ENCODE data around the gene BPIFB6. TPM values are rescaled to one million over a fixed set of nuclear protein-coding genes. Genes with fewer than 3 reads are reported as not detected.
A peak's percentile ranks its signal among the peaks of the same experiment; 100 is the strongest.

The BPIFB6 gene
- total RNA-seq, 1 experiment from 2014 or later = not detected

DNA sequence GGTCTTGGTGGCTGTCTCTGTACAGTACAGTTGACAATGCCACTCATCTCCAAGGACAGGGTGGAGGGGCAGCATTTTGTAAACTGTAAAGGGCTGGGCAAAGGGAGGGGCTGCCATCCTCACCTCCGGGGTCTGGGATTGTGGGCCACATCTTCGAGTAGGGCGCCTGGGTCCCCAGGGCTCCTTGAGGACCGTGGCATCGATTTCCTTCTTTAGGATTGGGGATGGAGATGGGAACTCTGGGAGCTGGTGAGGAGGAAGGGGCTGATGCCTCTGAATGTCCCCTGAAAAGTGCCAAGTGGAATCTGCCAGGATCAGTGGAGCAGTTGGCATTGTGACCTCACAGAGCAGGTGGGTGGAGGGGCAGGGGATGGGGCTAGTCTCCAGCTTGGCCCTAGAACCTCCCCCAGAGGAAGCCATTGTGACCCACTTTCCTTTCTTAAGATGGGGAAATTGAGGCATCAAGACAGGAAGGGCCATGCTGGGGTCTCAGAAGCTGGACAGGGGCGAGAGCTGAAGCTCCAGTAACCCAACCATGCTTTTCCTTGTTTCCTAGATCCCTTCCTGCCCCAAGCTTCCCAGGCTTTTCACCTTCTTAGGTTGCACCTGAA is 27.2 kb upstream of the BPIFB6 start, which contains the start of gene SUN5:
Gene SUN5 (minus strand): TSS at position 293 of the 611 bp plus-strand sequence. CDS start 93 bp downstream, at position 200.
- ATAC-seq (no peak), DNase-seq (ENCODE audit: low spot score) (no peak)
- Mint-ChIP-seq H3K27me3 (ENCODE audit: low read depth) (no peaks in the 10 kb centered on the region), H3K9me3 (peaks cover 6% of the 10 kb centered on the region), H3K27ac (no peak within 1 kb of the TSS), H3K36me3 (no peaks in the 10 kb centered on the region; the same call in 1 of the 2 replicates), H3K4me3 (no peak within 1 kb of the TSS), H3K4me1 (no peaks in the 10 kb centered on the region)
- TF ChIP-seq, protein P1, sequence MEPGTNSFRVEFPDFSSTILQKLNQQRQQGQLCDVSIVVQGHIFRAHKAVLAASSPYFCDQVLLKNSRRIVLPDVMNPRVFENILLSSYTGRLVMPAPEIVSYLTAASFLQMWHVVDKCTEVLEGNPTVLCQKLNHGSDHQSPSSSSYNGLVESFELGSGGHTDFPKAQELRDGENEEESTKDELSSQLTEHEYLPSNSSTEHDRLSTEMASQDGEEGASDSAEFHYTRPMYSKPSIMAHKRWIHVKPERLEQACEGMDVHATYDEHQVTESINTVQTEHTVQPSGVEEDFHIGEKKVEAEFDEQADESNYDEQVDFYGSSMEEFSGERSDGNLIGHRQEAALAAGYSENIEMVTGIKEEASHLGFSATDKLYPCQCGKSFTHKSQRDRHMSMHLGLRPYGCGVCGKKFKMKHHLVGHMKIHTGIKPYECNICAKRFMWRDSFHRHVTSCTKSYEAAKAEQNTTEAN (CRISPR knock-in tag; IDR thresholded peaks at IDR 0.05) = no peak
- TF ChIP-seq, protein P2, sequence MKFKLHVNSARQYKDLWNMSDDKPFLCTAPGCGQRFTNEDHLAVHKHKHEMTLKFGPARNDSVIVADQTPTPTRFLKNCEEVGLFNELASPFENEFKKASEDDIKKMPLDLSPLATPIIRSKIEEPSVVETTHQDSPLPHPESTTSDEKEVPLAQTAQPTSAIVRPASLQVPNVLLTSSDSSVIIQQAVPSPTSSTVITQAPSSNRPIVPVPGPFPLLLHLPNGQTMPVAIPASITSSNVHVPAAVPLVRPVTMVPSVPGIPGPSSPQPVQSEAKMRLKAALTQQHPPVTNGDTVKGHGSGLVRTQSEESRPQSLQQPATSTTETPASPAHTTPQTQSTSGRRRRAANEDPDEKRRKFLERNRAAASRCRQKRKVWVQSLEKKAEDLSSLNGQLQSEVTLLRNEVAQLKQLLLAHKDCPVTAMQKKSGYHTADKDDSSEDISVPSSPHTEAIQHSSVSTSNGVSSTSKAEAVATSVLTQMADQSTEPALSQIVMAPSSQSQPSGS (CRISPR knock-in tag; IDR thresholded peaks at IDR 0.05; ENCODE audit: borderline replicate concordance, low read depth) = no peak
- TF ChIP-seq ZNF263 (CRISPR knock-in tag; IDR thresholded peaks at IDR 0.05; ENCODE audit: low read depth) (no peak), SP1 (CRISPR knock-in tag; conservative IDR thresholded peaks at IDR 0.05) (no peak)
- TF ChIP-seq, protein P3, sequence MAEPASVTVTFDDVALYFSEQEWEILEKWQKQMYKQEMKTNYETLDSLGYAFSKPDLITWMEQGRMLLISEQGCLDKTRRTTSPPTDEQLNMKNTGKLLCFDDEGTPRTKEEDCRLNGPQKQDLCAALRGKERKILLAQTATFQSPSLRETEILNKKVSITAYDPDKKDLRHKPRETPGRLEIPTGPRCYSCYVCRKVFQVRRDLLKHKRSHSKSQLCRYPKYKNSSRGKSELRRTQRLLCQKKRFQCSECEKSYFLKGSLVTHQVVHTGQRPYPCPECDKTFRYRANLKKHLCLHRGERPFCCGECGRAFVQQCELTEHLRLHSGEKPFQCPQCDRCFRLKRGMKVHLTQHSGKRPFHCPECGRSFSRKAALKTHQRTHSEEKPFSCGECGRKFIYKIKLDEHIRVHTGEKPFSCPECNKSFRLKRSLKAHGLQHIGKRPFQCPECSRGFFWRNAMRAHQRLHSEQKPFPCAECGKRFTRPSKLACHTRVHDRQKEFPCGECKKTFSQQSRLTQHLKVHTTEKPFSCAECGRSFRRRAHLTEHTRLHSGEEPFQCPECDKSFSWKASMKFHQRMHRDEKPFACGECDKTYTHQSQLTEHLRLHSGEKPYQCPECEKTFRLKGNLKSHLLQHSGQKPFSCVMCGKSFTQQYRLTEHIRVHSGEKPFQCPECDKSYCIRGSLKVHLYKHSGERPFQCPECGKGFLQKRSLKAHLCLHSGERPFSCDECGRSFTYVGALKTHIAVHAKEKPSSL (CRISPR knock-in tag; conservative IDR thresholded peaks at IDR 0.05) = no peak
- TF ChIP-seq, protein P4, sequence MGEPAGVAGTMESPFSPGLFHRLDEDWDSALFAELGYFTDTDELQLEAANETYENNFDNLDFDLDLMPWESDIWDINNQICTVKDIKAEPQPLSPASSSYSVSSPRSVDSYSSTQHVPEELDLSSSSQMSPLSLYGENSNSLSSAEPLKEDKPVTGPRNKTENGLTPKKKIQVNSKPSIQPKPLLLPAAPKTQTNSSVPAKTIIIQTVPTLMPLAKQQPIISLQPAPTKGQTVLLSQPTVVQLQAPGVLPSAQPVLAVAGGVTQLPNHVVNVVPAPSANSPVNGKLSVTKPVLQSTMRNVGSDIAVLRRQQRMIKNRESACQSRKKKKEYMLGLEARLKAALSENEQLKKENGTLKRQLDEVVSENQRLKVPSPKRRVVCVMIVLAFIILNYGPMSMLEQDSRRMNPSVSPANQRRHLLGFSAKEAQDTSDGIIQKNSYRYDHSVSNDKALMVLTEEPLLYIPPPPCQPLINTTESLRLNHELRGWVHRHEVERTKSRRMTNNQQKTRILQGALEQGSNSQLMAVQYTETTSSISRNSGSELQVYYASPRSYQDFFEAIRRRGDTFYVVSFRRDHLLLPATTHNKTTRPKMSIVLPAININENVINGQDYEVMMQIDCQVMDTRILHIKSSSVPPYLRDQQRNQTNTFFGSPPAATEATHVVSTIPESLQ (CRISPR knock-in tag; IDR thresholded peaks at IDR 0.05) = no peak
- TF ChIP-seq, protein P5, sequence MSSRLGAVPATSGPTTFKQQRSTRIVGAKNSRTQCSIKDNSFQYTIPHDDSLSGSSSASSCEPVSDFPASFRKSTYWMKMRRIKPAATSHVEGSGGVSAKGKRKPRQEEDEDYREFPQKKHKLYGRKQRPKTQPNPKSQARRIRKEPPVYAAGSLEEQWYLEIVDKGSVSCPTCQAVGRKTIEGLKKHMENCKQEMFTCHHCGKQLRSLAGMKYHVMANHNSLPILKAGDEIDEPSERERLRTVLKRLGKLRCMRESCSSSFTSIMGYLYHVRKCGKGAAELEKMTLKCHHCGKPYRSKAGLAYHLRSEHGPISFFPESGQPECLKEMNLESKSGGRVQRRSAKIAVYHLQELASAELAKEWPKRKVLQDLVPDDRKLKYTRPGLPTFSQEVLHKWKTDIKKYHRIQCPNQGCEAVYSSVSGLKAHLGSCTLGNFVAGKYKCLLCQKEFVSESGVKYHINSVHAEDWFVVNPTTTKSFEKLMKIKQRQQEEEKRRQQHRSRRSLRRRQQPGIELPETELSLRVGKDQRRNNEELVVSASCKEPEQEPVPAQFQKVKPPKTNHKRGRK (CRISPR knock-in tag; IDR thresholded peaks at IDR 0.05; ENCODE audit: borderline replicate concordance) = no peak
- ChIA-PET CTCF (interaction anchor here (0.6 to 3.5 kb wide), 27 partner anchors 9 to 465 kb away, joined by 3 to 51 read pairs (median 4); partner anchors contain the start of gene BPIFB6), POLR2A (no interaction called here)

DNA sequence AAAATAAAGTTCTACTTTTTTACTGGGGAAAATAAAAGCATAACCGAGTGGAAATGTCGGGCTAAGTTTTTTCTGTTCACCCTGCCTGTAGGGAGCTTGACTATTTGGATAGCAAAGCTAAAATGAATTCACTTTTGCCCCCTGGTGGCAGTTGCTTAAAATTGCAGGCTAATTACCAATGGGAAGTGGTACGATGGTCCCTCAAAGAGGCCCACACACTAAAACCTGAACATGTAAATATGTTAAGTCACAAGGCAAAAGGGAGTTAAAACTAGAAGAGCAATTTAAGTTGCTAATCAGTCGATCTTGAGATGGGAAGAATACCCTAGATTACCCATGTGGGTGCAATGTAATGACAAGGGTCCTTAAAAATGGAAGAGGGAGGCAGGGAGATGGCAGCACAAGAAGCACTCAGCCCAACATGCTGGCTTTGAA is 26.3 kb upstream of the BPIFB6 start:
- no peak overlapping the region for H3K4me3 Mint-ChIP-seq
- H3K27ac Mint-ChIP-seq = no peak overlapping the region
- no peaks in the 10 kb centered on the region for H3K27me3 Mint-ChIP-seq (ENCODE audit: low read depth)
- ChIA-PET POLR2A (no interaction called here), CTCF (interaction anchor here (0.6 to 3.5 kb wide), 28 partner anchors 10 to 466 kb away, joined by 3 to 51 read pairs (median 4); partner anchors contain the start of gene BPIFB6)
- ATAC-seq (peak; percentile 61), DNase-seq (ENCODE audit: low spot score) (no peak)
- peaks cover 6% of the 10 kb centered on the region for H3K9me3 Mint-ChIP-seq
- H3K4me1 Mint-ChIP-seq = peaks cover 6% of the 10 kb centered on the region; the same call in 1 of the 2 replicates
- H3K36me3 Mint-ChIP-seq = no peaks in the 10 kb centered on the region; the same call in 1 of the 2 replicates
- TF ChIP-seq, protein P6, sequence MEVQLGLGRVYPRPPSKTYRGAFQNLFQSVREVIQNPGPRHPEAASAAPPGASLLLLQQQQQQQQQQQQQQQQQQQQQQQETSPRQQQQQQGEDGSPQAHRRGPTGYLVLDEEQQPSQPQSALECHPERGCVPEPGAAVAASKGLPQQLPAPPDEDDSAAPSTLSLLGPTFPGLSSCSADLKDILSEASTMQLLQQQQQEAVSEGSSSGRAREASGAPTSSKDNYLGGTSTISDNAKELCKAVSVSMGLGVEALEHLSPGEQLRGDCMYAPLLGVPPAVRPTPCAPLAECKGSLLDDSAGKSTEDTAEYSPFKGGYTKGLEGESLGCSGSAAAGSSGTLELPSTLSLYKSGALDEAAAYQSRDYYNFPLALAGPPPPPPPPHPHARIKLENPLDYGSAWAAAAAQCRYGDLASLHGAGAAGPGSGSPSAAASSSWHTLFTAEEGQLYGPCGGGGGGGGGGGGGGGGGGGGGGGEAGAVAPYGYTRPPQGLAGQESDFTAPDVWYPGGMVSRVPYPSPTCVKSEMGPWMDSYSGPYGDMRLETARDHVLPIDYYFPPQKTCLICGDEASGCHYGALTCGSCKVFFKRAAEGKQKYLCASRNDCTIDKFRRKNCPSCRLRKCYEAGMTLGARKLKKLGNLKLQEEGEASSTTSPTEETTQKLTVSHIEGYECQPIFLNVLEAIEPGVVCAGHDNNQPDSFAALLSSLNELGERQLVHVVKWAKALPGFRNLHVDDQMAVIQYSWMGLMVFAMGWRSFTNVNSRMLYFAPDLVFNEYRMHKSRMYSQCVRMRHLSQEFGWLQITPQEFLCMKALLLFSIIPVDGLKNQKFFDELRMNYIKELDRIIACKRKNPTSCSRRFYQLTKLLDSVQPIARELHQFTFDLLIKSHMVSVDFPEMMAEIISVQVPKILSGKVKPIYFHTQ (CRISPR knock-in tag; IDR thresholded peaks at IDR 0.05) = no peak
- TF ChIP-seq HMGA2 (CRISPR knock-in tag; IDR thresholded peaks at IDR 0.05) (no peak), GABPB1 (CRISPR knock-in tag; IDR thresholded peaks at IDR 0.05) (no peak), NR1H2 (CRISPR knock-in tag; IDR thresholded peaks at IDR 0.05) (no peak), NR2C2 (CRISPR knock-in tag; IDR thresholded peaks at IDR 0.05) (no peak)
- TF ChIP-seq, protein P7, sequence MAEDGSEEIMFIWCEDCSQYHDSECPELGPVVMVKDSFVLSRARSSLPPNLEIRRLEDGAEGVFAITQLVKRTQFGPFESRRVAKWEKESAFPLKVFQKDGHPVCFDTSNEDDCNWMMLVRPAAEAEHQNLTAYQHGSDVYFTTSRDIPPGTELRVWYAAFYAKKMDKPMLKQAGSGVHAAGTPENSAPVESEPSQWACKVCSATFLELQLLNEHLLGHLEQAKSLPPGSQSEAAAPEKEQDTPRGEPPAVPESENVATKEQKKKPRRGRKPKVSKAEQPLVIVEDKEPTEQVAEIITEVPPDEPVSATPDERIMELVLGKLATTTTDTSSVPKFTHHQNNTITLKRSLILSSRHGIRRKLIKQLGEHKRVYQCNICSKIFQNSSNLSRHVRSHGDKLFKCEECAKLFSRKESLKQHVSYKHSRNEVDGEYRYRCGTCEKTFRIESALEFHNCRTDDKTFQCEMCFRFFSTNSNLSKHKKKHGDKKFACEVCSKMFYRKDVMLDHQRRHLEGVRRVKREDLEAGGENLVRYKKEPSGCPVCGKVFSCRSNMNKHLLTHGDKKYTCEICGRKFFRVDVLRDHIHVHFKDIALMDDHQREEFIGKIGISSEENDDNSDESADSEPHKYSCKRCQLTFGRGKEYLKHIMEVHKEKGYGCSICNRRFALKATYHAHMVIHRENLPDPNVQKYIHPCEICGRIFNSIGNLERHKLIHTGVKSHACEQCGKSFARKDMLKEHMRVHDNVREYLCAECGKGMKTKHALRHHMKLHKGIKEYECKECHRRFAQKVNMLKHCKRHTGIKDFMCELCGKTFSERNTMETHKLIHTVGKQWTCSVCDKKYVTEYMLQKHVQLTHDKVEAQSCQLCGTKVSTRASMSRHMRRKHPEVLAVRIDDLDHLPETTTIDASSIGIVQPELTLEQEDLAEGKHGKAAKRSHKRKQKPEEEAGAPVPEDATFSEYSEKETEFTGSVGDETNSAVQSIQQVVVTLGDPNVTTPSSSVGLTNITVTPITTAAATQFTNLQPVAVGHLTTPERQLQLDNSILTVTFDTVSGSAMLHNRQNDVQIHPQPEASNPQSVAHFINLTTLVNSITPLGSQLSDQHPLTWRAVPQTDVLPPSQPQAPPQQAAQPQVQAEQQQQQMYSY (CRISPR knock-in tag; IDR thresholded peaks at IDR 0.05) = no peak
- TF ChIP-seq, protein P8, sequence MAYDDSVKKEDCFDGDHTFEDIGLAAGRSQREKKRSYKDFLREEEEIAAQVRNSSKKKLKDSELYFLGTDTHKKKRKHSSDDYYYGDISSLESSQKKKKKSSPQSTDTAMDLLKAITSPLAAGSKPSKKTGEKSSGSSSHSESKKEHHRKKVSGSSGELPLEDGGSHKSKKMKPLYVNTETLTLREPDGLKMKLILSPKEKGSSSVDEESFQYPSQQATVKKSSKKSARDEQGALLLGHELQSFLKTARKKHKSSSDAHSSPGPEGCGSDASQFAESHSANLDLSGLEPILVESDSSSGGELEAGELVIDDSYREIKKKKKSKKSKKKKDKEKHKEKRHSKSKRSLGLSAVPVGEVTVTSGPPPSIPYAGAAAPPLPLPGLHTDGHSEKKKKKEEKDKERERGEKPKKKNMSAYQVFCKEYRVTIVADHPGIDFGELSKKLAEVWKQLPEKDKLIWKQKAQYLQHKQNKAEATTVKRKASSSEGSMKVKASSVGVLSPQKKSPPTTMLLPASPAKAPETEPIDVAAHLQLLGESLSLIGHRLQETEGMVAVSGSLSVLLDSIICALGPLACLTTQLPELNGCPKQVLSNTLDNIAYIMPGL (CRISPR knock-in tag; IDR thresholded peaks at IDR 0.05) = no peak
